UCSD-AML1 (cell line): ENCODE measurements around the gene RAB43.
"Not testable (repeated sequence)": the region's sequence is repeated elsewhere in the genome, so short reads cannot be mapped to it uniquely, and the experiment has no call there.

Experiments used
- DNase-seq: peaks from one replicate; lab custom pipeline; 2025; ENCODE audit not compliant: unreplicated experiment; lab: John Stamatoyannopoulos, UW

The RAB43 gene

GRCh38 chr3:129121792-129122411 is at the start of gene RAB43:
Gene RAB43 (minus strand): TSS chr3:129121804. CDS start chr3:129121489, 315 bp downstream.
- peak; percentile 80 for DNase-seq

- DNase-seq = no peak
Observed at GRCh38 chr3:129166579-129167332, 45.2 kb upstream of the RAB43 start.

GRCh38 chr3:129165594-129165993 is 44.0 kb upstream of the RAB43 start:
- DNase-seq = not testable (repeated sequence)

- no peak for DNase-seq
Observed at GRCh38 chr3:129164500-129164899, 42.9 kb upstream of the RAB43 start.

DNA sequence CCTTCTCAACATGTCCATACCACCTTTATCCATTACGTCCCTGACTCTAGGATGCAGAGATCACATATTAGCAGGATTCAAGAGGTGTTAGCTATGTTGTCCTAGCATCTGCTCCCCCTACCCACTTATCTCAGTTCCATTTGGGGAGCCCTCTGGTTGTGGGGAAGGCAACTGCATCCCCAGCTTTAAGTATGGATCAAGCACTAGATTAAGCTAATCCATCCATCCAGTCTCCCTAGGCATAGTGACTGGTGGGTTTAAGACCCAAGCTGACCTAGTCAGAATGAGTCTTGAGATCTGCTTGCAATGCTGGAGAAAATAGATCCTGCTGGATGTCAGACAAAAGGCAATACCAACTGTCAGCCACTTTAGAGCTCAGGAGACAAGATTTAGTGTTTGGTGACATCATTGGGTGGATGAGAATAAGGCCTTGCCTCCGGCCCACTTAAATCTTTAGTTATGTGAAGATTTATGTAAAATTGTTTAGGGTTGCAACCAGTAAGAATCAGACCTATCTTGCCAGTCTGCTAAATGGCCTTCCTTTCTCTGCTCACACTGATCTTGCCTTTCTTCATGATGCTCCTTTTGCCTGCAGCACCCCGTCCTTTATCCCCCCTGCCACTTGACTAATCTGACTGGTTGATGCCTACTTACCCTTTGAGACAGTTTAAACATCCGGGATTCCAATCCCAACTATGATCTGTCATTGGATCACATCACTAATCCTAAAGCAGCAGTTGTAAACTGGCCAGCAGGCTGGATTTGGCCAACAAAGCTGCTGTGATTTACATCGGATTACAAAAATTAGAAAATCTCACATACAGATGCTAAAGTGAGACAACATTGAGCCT is 41.4 kb upstream of the RAB43 start:
- DNase-seq = peak; percentile 13

DNA sequence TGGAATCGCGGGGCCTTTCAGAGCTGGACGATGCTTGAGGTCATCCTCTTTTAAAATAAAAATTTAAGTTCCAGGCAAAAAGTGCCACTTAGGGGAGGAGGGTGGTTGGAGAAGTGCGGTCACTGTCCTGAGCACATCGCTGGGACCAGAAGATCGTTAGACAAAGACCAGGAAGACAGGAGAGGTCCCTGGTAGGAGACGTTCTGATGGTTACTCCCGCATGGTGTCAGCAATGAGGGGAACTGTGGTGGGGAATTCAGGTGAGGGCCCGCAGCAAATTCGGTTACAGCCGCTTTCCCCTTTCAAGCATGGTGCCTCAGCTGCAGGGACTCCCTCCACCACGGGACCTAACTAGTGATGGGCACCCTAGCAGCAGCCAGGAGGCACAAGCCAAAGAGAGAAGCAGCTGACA is 40.3 kb upstream of the RAB43 start:
- no peak for DNase-seq

- peak; percentile 93 for DNase-seq
Observed at GRCh38 chr3:129160891-129161859, 39.6 kb upstream of the RAB43 start, which contains the start of gene ISY1. Gene ISY1 (minus strand): TSS chr3:129161063. CDS start chr3:129160975, 88 bp downstream.

GRCh38 chr3:129144786-129145185 is 23.2 kb upstream of the RAB43 start:
- no peak for DNase-seq

DNA sequence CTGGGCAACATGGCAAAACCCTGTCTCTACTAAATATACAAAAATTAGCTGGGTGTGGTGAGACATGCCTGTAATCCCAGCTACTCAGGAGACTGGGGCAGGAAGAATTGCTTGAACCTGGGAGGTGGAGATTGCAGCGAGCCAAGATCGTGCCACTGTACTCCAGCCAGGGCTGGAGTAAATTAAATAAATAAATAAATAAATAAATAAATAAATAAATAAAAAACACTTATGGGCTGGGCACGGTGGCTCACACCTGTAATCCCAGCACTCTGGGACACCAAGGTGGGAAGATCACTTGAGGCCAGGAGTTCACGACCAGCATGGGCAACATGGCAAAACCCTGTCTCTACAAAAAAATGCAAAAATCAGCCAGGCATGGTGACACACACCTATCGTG is 19.4 kb upstream of the RAB43 start:
- not testable (repeated sequence) for DNase-seq

DNA sequence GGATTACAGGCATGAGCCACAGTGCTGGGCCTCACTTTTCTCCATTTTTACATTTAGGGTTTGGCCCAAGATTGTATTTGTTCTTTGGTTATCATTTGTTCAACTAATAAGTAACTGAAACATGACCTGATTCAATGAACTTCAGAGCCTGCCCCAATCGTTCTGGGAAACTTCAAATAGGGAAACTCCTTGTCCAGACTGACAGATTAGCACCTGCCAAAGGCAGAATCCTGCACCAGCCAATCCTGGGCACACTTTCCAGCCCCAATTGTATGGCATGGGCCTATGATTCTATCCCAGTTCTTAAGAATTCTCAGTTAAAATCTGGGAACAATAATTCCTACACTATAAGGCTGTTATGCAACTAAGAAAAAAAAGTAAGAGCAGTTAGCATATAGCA is 18.3 kb upstream of the RAB43 start:
- DNase-seq = no peak

- DNase-seq = not testable (repeated sequence)
Observed at GRCh38 chr3:129136275-129136674, 14.7 kb upstream of the RAB43 start.

GRCh38 chr3:129132097-129132866 is 10.7 kb upstream of the RAB43 start:
- DNase-seq = no peak

DNA sequence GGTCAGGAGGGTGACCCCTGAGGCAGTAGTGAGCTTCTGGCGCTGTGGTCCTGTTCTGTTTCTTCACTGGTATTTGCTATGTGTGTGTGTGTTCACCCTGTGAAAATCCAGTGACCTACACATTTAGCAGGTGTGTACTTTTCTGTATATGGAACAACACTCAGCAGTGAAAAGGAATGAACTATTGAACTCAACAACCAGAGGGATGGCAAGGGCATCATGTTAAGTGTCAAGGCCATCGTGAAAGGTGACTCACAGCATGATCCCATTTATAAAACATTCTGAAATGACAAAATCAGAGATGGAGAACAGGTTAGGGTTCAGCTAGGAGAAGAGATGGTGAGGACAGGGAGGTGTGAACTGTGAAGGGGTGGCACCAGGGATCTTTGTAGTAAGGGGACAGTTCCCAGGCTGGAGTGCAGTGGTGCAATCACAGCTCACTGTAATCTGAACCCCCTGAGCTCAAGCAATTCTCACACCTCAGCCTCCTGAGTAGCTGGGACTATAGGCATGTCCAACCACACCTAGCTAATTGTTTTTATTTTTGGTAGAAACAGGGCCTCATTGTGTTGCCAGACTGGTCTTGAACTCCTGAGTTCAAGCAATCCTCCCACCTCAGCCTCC is 10.0 kb upstream of the RAB43 start:
- no peak for DNase-seq

GRCh38 chr3:129130291-129130813 is 8.7 kb upstream of the RAB43 start:
- DNase-seq = no peak

- no peak for DNase-seq
Observed at GRCh38 chr3:129128357-129129155, 7.0 kb upstream of the RAB43 start.

GRCh38 chr3:129126726-129127280 is 5.2 kb upstream of the RAB43 start:
- DNase-seq = no peak

- DNase-seq = no peak
Observed at GRCh38 chr3:129123314-129124060, 1.9 kb upstream of the RAB43 start.
